Motor neuron (in vitro differentiated cells): ENCODE data around the gene GALNT12. TPM values are rescaled to one million over a fixed set of nuclear protein-coding genes. Genes with fewer than 3 reads are reported as not detected.
A peak's percentile ranks its signal among the peaks of the same experiment; 100 is the strongest.

Experiments
- ATAC-seq, 8 experiments: fragments of 200-7000 bp; cut with Tn5 transposase; replicated peaks in 6 of 8; 2 replicates each; pipeline ENCODE4 v1.8.0; 2021; ENCODE audit warnings: mild to moderate bottlenecking in 8 of 8, moderate library complexity in 8 of 8
- H3K27ac ChIP-seq, 2 donors: fragments of 250-450 bp; sonication (Bioruptor Pico); 2 replicates each; pipeline ENCODE4 v1.9.0; 2021; ENCODE audit warnings: antibody characterized with exemption in 2 of 2, mild to moderate bottlenecking in 2 of 2, moderate library complexity in 1 of 2
- H3K4me1 ChIP-seq, 2 donors: fragments of 250-450 bp; sonication (Bioruptor Pico); replicated peaks in 1 of 2; 2 replicates each; pipeline ENCODE4 v1.6.1; 2021; ENCODE audit warnings: antibody characterized with exemption in 2 of 2, mild to moderate bottlenecking in 2 of 2, moderate library complexity in 1 of 2
- H3K4me3 ChIP-seq, 5 donors: fragments of 250-450 bp; sonication (Bioruptor Pico); 2 replicates each; pipeline ENCODE4 v1.9.0; 2021; ENCODE audit warnings: antibody characterized with exemption in 5 of 5, mild to moderate bottlenecking in 5 of 5, moderate library complexity in 4 of 5
- WGBS, 10 experiments: fragments of 450-650 bp; shearing (Covaris generic); methylation state at CpG; one replicate each; pipeline ENCODE4 v1.0.0; 2022; 5-methylcytosine and 5-hydroxymethylcytosine counted together
- in situ Hi-C, 9 experiments: fragments of 400-800 bp; cut with MboI; loops; one replicate each; pipeline ENCODE4 v1.15.0; 2021; ENCODE audit warnings: low sequenced_read_pairs in 9 of 9, low pct_unique_long_range_greater_than_20kb in 2 of 9; ENCODE audit not compliant: unreplicated experiment in 9 of 9
- total RNA-seq, 8 experiments: library from RNA; unstranded; fragments of 300-600 nt; gene quantifications; 2 replicates each; pipeline versions ENCODE4 v1.2.3 to v1.2.4, GENCODE V29; 2022

GALNT12 gene
- total RNA-seq, 8 experiments from 2014 or later, result 0.96 to 397 (median 2.4) TPM

DNA sequence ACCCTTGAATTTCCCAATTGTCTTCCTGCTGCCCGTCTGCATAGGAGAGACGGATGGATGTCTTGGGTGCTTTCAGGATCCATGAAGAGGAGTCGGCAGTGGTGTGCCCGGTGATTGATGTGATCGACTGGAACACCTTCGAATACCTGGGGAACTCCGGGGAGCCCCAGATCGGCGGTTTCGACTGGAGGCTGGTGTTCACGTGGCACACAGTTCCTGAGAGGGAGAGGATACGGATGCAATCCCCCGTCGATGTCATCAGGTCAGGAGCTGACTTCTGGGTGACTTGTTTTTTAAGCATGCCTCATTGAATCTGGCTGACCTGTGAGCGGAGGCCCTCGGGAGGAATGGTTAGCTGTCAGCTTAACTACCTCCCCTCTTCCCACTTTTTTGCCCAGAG is 24.2 kb downstream of the GALNT12 start:
- 52 to 100% (median 74%) methylated on average over 2 to 13 of the region's 16 CpGs; no CpG with 5 or more reads in 3 of the 10 experiments for WGBS, 10 experiments
- Histone ChIP-seq H3K4me1 (peaks cover 0 to 8% of the 10 kb centered on the region in 2 donors), H3K4me3 (no peak overlapping the region), H3K27ac (no peak overlapping the region)
- in situ Hi-C loops, result loop anchor here in 3 of 9 experiments (25.0 kb wide), 3 partner anchors 156 to 306 kb away; partner anchors contain the start of gene TGFBR1 (in 1 of the 3)
- peak in 5 of 8 experiments; percentile 38 to 79 (median 58) for ATAC-seq

DNA sequence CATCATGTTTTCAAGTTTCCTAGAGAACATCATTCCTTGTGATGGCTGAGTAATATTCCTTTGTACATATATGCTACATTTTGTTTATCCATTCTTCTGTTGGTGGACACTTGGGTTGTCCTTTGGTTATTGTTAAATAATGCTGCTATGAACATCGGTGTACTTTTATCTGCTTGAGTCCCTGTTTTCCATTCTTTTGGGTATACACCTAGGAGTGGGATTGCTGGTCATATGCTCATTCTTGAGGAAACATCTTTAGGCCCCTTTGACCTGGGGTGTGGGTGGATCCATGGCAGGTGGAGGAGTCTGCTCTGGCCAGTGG is 25.3 kb downstream of the GALNT12 start:
- Histone ChIP-seq H3K27ac (no peak overlapping the region), H3K4me3 (no peak overlapping the region), H3K4me1 (peaks cover 0 to 8% of the 10 kb centered on the region in 2 donors)
- in situ Hi-C loops, result loop anchor here in 3 of 9 experiments (25.0 kb wide), 3 partner anchors 155 to 305 kb away; partner anchors contain the start of gene TGFBR1 (in 1 of the 3)
- 88 to 100% (median 100%) methylated on average over 1 of the region's 1 CpG; no CpG with 5 or more reads in 5 of the 10 experiments for WGBS, 10 experiments
- no peak for ATAC-seq

DNA sequence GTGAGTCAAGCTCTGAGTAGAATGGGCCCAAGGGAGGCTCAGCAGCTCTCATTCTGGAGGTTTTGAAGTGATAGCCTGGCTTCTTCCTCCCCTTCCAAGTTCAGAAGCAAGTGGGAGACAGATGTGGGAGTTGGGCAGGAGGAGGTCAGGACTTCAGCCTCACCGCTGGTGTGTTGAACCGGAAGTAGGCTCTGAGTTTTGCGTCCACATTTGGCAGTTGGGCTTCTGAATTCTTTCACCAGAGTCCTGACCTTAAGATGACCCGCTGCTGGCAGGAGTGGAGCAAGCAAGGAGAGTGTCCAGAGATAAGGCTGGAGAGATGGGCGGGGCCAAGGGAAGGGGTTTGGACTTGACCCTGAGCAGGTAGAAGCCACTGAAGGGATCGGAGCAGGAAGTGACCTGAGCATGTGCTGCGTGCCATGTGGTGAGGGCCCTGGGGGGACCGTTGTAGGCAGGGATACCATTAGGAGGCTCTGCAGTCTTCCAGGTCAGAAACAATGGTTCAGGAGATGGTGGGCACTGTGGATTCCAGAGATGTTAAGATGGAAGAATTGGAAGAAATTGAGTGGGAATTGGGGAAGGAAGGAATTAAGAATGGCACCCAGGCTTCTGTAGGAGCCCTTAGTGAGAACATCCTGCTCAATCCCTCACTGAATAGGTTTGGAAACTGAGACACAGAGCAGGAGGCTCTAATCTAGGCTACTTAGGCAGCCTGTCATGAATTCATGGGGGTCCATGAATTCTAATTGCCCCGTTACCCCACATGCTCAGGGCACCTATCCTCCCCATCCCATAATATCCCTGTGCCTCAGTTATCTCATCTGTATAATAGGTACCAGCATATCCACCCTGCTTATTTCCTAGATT is 25.9 kb downstream of the GALNT12 start:
- ATAC-seq, result peak in 1 of 8 experiments; percentile 11
- Histone ChIP-seq H3K27ac (no peak overlapping the region), H3K4me1 (peaks cover 0 to 8% of the 10 kb centered on the region in 2 donors), H3K4me3 (no peak overlapping the region)
- in situ Hi-C loops, result loop anchor here in 3 of 9 experiments (25.0 kb wide), 3 partner anchors 154 to 304 kb away; partner anchors contain the start of gene TGFBR1 (in 1 of the 3)
- 83 to 100% (median 96%) methylated on average over 1 to 6 of the region's 9 CpGs; no CpG with 5 or more reads in 4 of the 10 experiments for WGBS, 10 experiments

DNA sequence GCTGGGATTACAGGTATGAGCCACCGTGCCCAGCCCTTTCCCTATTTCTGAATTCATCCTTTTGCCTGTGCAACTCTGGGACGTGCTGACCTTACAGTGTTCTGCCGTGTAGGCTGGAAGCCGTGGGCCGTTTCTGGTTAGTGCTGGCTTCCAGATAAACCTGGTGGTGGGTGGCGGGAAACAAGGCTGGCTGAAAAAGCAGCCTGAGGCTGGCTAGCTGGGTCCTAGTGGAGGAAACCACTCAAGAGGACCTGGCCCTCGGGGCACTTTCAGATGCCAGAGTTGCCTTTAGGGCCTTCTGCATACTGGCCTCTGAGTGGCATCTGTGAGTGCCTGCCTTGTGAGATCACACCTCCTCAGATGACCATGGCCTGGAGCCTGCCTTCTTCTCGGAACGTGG is 26.9 kb downstream of the GALNT12 start:
- WGBS, 10 experiments, result 57 to 100% (median 90%) methylated on average over 2 to 8 of the region's 9 CpGs; no CpG with 5 or more reads in 1 of the 10 experiments
- peak in 2 of 8 experiments; percentile 6 to 13 for ATAC-seq
- no peak overlapping the region for H3K4me3 ChIP-seq
- H3K27ac ChIP-seq, result no peak overlapping the region
- H3K4me1 ChIP-seq, result peaks cover 0 to 8% of the 10 kb centered on the region in 2 donors
- in situ Hi-C loops, result loop anchor here in 3 of 9 experiments (25.0 kb wide), 3 partner anchors 153 to 303 kb away; partner anchors contain the start of gene TGFBR1 (in 1 of the 3)

DNA sequence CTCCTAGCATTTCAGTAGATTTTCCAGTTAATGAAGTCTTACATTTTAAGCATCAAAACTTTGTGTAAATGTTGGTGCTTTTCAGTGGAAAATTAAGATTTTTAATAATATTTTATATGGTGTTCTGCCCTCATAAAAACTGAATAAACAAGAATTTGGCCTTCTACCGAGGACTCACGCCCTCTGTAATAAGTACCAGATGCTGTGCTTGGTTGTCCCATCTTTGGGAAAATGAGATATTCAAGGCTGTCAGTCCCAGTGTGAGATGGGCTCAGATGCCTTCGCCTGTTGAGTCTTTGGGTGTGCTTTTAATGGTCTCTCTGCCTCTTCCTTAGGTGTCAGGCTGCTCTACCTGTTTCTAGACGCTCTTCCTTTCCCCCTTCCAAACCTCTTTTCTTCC is 28.7 kb downstream of the GALNT12 start:
- in situ Hi-C loops, result loop anchor here in 3 of 9 experiments (25.0 kb wide), 3 partner anchors 151 to 301 kb away; partner anchors contain the start of gene TGFBR1 (in 1 of the 3)
- ATAC-seq, result peak in 1 of 8 experiments; percentile 11
- Histone ChIP-seq H3K27ac (no peak overlapping the region), H3K4me3 (no peak overlapping the region), H3K4me1 (peaks cover 0 to 8% of the 10 kb centered on the region in 2 donors)
- WGBS, 10 experiments, result 30 to 100% (median 79%) methylated on average over 1 to 4 of the region's 4 CpGs; no CpG with 5 or more reads in 2 of the 10 experiments

DNA sequence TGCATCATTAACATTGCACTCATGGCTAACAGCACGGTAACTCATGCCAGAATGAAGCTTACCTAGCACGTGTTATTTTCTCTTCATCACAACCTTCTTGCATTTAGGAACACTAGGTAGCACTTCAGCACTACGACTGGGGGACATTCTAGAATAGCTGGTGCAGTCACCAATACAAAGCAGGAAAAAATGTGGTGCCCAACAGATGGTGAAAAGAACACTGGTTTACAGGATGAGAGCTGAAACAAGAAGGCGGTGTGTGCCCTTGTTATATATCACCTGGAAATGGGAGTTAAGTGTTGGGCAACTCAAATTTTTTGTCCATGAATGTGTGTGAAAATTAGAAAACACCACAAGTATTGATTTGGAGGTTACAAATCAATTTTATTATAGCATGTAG is 30.0 kb downstream of the GALNT12 start:
- Histone ChIP-seq H3K4me1 (no peaks in the 10 kb centered on the region), H3K27ac (no peak overlapping the region), H3K4me3 (no peak overlapping the region)
- no peak for ATAC-seq
- in situ Hi-C loops, result loop anchor here in 3 of 9 experiments (25.0 kb wide), 3 partner anchors 150 to 300 kb away; partner anchors contain the start of gene TGFBR1 (in 1 of the 3)
- 48 to 100% (median 92%) methylated on average over 1 to 4 of the region's 4 CpGs; no CpG with 5 or more reads in 1 of the 10 experiments for WGBS, 10 experiments

DNA sequence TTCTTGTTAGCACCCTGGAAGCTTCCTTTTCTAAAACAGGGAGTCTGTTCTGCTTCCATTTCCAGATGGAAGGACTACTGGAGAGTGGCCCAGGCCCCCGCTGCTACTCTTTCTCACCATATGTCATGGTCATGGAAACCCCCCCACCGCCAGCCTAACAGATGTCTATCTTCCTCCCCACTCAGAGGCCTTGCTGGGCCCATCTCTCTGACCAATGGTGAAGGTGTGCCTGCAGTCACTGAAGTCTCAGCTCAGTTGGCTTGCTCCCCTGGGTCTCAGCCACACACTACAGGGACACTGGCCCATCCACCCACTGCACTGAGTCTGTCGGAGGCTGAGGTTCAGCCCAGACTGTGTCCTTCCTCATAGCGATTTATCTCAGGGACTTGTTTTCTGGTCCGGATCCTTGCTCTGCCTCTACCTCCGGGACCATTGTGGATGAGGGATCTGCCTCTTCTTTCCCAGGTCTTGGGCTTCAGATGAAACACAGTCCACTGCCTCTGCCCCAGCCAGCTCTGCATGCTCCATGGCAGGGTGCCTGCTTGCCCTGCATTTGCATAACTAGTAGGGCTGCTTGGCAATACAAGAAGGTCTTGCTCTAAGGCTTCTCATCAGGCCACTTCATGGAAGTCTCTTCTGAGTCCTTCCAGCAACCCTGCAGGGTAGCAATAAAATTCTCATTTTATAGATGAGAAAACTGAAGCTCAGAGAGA is 30.8 kb downstream of the GALNT12 start:
- WGBS, 10 experiments, result 70 to 100% (median 96%) methylated on average over 1 to 4 of the region's 6 CpGs; no CpG with 5 or more reads in 4 of the 10 experiments
- in situ Hi-C loops, result loop anchor here in 3 of 9 experiments (25.0 kb wide), 3 partner anchors 149 to 299 kb away; partner anchors contain the start of gene TGFBR1 (in 1 of the 3)
- H3K4me3 ChIP-seq, result no peak overlapping the region
- no peak for ATAC-seq
- H3K4me1 ChIP-seq, result no peaks in the 10 kb centered on the region
- H3K27ac ChIP-seq, result no peak overlapping the region

DNA sequence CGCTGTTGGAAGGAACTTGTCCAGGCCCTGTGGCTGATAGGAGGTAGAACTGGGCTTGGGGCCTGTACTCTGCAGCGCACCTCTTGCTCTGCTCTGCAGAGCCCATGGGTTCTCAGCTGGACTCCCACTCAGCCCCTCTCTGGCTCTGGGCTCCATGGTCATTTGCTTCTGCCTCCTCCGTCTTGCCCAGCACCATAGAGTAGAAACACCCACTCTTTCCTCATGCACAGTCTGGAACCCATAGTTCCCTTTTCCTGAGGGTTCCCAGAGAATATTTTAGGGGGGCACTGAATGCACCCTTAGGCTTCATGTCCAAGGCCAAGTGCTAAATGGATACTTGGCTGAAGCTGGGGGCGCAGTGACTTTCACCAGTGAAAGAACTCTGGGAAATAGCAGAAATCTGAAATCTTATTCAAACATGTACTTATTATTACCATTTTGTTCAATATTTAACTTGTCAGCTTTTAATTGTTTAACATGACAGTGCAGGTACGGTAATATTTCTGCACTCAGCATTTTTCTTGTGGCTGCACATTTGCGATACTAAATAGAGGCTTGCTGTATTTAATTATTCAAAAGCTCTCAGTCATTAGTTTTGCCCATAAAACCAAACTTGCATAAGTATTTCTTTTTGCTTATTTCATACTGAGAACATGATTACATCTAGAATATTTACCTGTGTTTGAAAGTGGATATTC is 31.5 kb downstream of the GALNT12 start:
- no peaks in the 10 kb centered on the region for H3K4me1 ChIP-seq
- 67 to 100% (median 98%) methylated on average over 1 to 5 of the region's 6 CpGs for WGBS, 10 experiments
- no peak overlapping the region for H3K27ac ChIP-seq
- no peak for ATAC-seq
- in situ Hi-C loops, result loop anchor here in 3 of 9 experiments (25.0 kb wide), 3 partner anchors 148 to 298 kb away; partner anchors contain the start of gene TGFBR1 (in 1 of the 3)
- H3K4me3 ChIP-seq, result no peak overlapping the region

DNA sequence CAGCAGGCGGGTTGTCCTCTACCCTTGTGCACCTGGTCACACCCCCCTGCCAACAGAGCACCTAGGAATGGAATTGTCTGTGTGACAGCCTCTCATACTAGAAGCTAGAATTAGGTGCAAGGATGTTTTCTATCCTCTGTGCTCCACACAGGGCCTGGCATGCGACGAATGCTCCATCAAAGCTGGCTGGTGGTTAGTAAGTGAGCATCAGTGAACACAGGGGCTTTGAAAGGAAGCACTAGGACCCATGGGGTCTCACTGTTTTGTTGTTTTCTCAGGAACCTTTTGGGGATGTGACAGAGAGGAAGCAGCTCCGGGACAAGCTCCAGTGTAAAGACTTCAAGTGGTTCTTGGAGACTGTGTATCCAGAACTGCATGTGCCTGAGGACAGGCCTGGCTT is 32.3 kb downstream of the GALNT12 start:
- H3K4me1 ChIP-seq, result no peaks in the 10 kb centered on the region
- in situ Hi-C loops, result loop anchor here in 3 of 9 experiments (25.0 kb wide), 3 partner anchors 148 to 298 kb away; partner anchors contain the start of gene TGFBR1 (in 1 of the 3)
- no peak overlapping the region for H3K27ac ChIP-seq
- no peak for ATAC-seq
- H3K4me3 ChIP-seq, result no peak overlapping the region
- WGBS, 10 experiments, result 33 to 100% (median 86%) methylated on average over 1 to 3 of the region's 4 CpGs; no CpG with 5 or more reads in 3 of the 10 experiments

DNA sequence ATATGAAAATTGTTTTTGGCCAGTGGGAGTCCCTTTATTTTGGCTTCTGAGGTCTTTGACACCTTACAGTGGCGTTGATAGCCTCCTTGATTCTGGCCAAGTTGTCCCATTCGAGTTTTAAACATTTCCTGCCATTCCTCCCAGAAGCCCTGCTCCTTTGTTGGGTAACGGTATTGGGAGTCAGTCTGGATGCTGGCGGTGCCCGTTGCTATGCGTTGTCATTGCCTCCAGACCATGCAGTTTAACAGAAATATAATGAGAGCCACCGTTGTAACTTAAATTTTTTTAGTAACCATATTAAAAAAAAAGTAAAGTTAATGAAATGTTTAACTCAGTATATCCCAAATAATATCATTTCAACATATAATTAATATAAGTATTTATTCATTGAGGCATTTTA is 35.0 kb downstream of the GALNT12 start:
- H3K4me3 ChIP-seq, result no peak overlapping the region
- no peaks in the 10 kb centered on the region for H3K4me1 ChIP-seq
- 65 to 100% (median 91%) methylated on average over 2 to 7 of the region's 7 CpGs; no CpG with 5 or more reads in 2 of the 10 experiments for WGBS, 10 experiments
- in situ Hi-C loops, result loop anchor here in 3 of 9 experiments (25.0 kb wide), 3 partner anchors 145 to 295 kb away; partner anchors contain the start of gene TGFBR1 (in 1 of the 3)
- no peak overlapping the region for H3K27ac ChIP-seq
- no peak for ATAC-seq

DNA sequence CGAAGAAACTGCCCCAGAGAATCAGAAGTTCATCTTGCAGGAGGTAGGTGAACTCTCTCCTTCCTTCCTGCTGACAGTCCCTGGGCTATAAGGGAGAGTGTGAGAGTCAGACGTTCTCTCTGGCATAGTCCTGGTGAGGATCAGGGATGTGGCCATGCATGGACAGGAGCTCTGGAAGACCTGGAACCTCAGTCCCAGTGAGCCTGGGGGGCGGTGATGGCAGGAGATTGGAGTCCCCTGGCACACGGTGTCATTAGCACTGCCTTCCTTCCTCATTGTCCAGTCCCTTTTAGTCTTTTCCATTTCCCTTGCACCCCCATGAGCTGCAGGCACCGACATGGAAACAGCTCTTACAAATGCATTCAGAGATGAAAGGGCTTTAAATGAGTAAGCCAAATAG is 38.6 kb downstream of the GALNT12 start:
- Histone ChIP-seq H3K27ac (no peak overlapping the region), H3K4me1 (no peaks in the 10 kb centered on the region), H3K4me3 (no peak overlapping the region)
- in situ Hi-C loops, result loop anchor here in 3 of 9 experiments (25.0 kb wide), 3 partner anchors 141 to 291 kb away; partner anchors contain the start of gene TGFBR1 (in 1 of the 3)
- no peak for ATAC-seq
- 50 to 100% (median 78%) methylated on average over 1 to 2 of the region's 5 CpGs; no CpG with 5 or more reads in 2 of the 10 experiments for whole genome bisulfite sequencing, 10 experiments

DNA sequence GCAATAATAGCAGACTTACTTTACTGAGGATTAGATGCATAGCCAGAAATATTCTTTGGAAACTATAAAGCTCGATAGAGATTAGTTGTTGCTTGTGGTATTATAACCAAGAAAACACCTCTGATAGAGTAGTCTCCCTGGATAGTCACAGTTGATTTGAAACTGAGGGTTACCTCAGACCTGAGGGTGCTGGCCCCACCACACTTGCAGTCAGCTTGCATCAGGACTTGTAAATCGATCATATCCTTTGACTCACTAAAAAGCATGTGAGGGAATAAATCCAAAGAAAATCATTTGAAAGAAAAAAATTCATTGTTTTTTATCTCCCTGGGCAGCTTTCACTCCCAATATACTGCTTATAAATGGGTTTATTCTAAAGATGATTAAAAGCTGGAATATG is 39.4 kb downstream of the GALNT12 start:
- 43 to 90% (median 76%) methylated on average over 1 to 2 of the region's 2 CpGs; no CpG with 5 or more reads in 2 of the 10 experiments for WGBS, 10 experiments
- in situ Hi-C loops, result loop anchor here in 3 of 9 experiments (25.0 kb wide), 3 partner anchors 140 to 290 kb away; partner anchors contain the start of gene TGFBR1 (in 1 of the 3)
- Histone ChIP-seq H3K4me1 (no peaks in the 10 kb centered on the region), H3K4me3 (no peak overlapping the region), H3K27ac (no peak overlapping the region)
- ATAC-seq, result no peak
